Activated naive CD8-positive, alpha-beta T cell treated with anti-CD3 and anti-CD28 coated beads, Interleukin-2, amount 10 ng/mL, durations not matched to agents 7 days and 5 days (primary cell): ENCODE measurements around the gene SYNGR1. TPM values are rescaled to one million over a fixed set of nuclear protein-coding genes. Genes with fewer than 3 reads are reported as not detected.

ENCODE experiments used
- ATAC-seq: fragments of 150-1000 bp; cut with Tn5 transposase; one replicate; pipeline ENCODE4 v1.10.0; 2021; ENCODE audit warnings: low read depth, moderate library complexity
- POLR2A ChIA-PET: fragments of 350-600 bp; sonication (Branson Sonifier 250); formaldehyde crosslinking; loops from one replicate; lab custom pipeline; 2021; ENCODE audit warnings: antibody characterized with exemption; lab: Charles Lee
- DNase-seq: peaks from one replicate; pipeline ENCODE4 v3.0.0; 2021
- H3K27ac Mint-ChIP-seq: one replicate; pipeline ENCODE4 v1.8.0; 2022; ENCODE audit warnings: mild to moderate bottlenecking, mixed read lengths
- H3K27me3 Mint-ChIP-seq: one replicate; pipeline ENCODE4 v1.8.0; 2022; ENCODE audit warnings: mild to moderate bottlenecking, moderate library complexity, mixed read lengths
- H3K36me3 Mint-ChIP-seq: one replicate; pipeline ENCODE4 v1.8.0; 2021; ENCODE audit warnings: mild to moderate bottlenecking, mixed read lengths
- H3K4me1 Mint-ChIP-seq: one replicate; pipeline ENCODE4 v1.8.0; 2021; ENCODE audit warnings: mixed read lengths
- H3K4me3 Mint-ChIP-seq: one replicate; pipeline ENCODE4 v1.8.0; 2022; ENCODE audit warnings: mild to moderate bottlenecking, moderate library complexity, mixed read lengths
- H3K9me3 Mint-ChIP-seq: one replicate; pipeline ENCODE4 v1.8.0; 2021; ENCODE audit warnings: mixed read lengths
- total RNA-seq, 2 experiments: library from RNA; stranded (reverse); gene quantifications; one replicate each; pipeline ENCODE4 v1.2.3, GENCODE V29; 2021

Gene SYNGR1
- total RNA-seq, 2 experiments from 2014 or later: 27.1 to 31.6 TPM

- no peaks in the 10 kb centered on the region for H3K27me3 Mint-ChIP-seq
- no peak overlapping the region for H3K27ac Mint-ChIP-seq
- H3K9me3 Mint-ChIP-seq: peaks cover 5% of the 10 kb centered on the region
- ATAC-seq (no peak), DNase-seq (no peak)
- H3K4me3 Mint-ChIP-seq: no peak overlapping the region
- POLR2A ChIA-PET: interaction anchor here (0.6 kb wide), 1 partner anchor 152 kb away, joined by 4 read pairs; no protein-coding TSS in a partner anchor
- H3K4me1 Mint-ChIP-seq: peaks cover 7% of the 10 kb centered on the region
- peaks cover 1% of the 10 kb centered on the region for H3K36me3 Mint-ChIP-seq
These were observed 21.9 kb downstream of the SYNGR1 start for GRCh38 chr22:39371732-39372131.

- DNase-seq (no peak), ATAC-seq (no peak)
These were observed 24.4 kb downstream of the SYNGR1 start for GRCh38 chr22:39374191-39374590.

GRCh38 chr22:39374801-39375200 lies 25.0 kb downstream of the SYNGR1 start:
- Mint-ChIP-seq H3K27me3 (no peaks in the 10 kb centered on the region), H3K27ac (no peak overlapping the region), H3K4me1 (no peaks in the 10 kb centered on the region), H3K9me3 (peaks cover 5% of the 10 kb centered on the region), H3K4me3 (no peak overlapping the region), H3K36me3 (peaks cover 1% of the 10 kb centered on the region)
- ATAC-seq (no peak), DNase-seq (no peak)
- POLR2A ChIA-PET: no interaction called here

More at GRCh38 chr22:39374191-39374590, 24.4 kb downstream of the SYNGR1 start:
- Mint-ChIP-seq H3K9me3 (peaks cover 5% of the 10 kb centered on the region), H3K4me3 (no peak overlapping the region), H3K36me3 (peaks cover 1% of the 10 kb centered on the region), H3K27ac (no peak overlapping the region), H3K27me3 (no peaks in the 10 kb centered on the region), H3K4me1 (no peaks in the 10 kb centered on the region)
- POLR2A ChIA-PET: no interaction called here

GRCh38 chr22:39375646-39376045 lies 25.9 kb downstream of the SYNGR1 start:
- no peaks in the 10 kb centered on the region for H3K4me1 Mint-ChIP-seq
- H3K4me3 Mint-ChIP-seq: no peak overlapping the region
- H3K27ac Mint-ChIP-seq: no peak overlapping the region
- H3K27me3 Mint-ChIP-seq: no peaks in the 10 kb centered on the region
- peaks cover 4% of the 10 kb centered on the region for H3K9me3 Mint-ChIP-seq
- no peak for DNase-seq
- ATAC-seq: no peak
- POLR2A ChIA-PET: no interaction called here
- peaks cover 1% of the 10 kb centered on the region for H3K36me3 Mint-ChIP-seq

GRCh38 chr22:39379756-39380730 lies 30.3 kb downstream of the SYNGR1 start:
- no peaks in the 10 kb centered on the region for H3K36me3 Mint-ChIP-seq
- no peaks in the 10 kb centered on the region for H3K9me3 Mint-ChIP-seq
- DNase-seq: no peak
- POLR2A ChIA-PET: no interaction called here
- ATAC-seq: no peak
- H3K27ac Mint-ChIP-seq: no peak overlapping the region
- H3K4me3 Mint-ChIP-seq: no peak overlapping the region
- H3K27me3 Mint-ChIP-seq: no peaks in the 10 kb centered on the region
- no peaks in the 10 kb centered on the region for H3K4me1 Mint-ChIP-seq

GRCh38 chr22:39381009-39381755 lies 31.4 kb downstream of the SYNGR1 start:
- Mint-ChIP-seq H3K36me3 (no peaks in the 10 kb centered on the region), H3K27ac (no peak overlapping the region), H3K27me3 (no peaks in the 10 kb centered on the region), H3K4me3 (no peak overlapping the region), H3K4me1 (no peaks in the 10 kb centered on the region), H3K9me3 (no peaks in the 10 kb centered on the region)
- ATAC-seq (no peak), DNase-seq (no peak)
- POLR2A ChIA-PET: no interaction called here

- DNase-seq (no peak), ATAC-seq (no peak)
- POLR2A ChIA-PET: interaction anchor here (1.0 kb wide), 1 partner anchor 11 kb away, joined by 4 read pairs; no protein-coding TSS in a partner anchor
- H3K4me1 Mint-ChIP-seq: peaks cover under 1% of the 10 kb centered on the region
- H3K27ac Mint-ChIP-seq: no peak overlapping the region
- no peaks in the 10 kb centered on the region for H3K36me3 Mint-ChIP-seq
- no peaks in the 10 kb centered on the region for H3K9me3 Mint-ChIP-seq
- H3K4me3 Mint-ChIP-seq: no peak overlapping the region
- no peaks in the 10 kb centered on the region for H3K27me3 Mint-ChIP-seq
These were observed 32.1 kb downstream of the SYNGR1 start for GRCh38 chr22:39381930-39382329.

- ATAC-seq (no peak), DNase-seq (no peak)
- Mint-ChIP-seq H3K4me1 (peaks cover 5% of the 10 kb centered on the region), H3K4me3 (no peak overlapping the region), H3K27ac (no peak overlapping the region), H3K27me3 (no peaks in the 10 kb centered on the region), H3K9me3 (no peaks in the 10 kb centered on the region), H3K36me3 (no peaks in the 10 kb centered on the region)
- POLR2A ChIA-PET: interaction anchor here (1.0 kb wide), 1 partner anchor 10 kb away, joined by 4 read pairs; no protein-coding TSS in a partner anchor
These were observed 32.6 kb downstream of the SYNGR1 start for GRCh38 chr22:39382410-39382809.

- H3K4me1 Mint-ChIP-seq: peaks cover 11% of the 10 kb centered on the region
- POLR2A ChIA-PET: no interaction called here
- DNase-seq (no peak), ATAC-seq (no peak)
- no peaks in the 10 kb centered on the region for H3K36me3 Mint-ChIP-seq
- H3K9me3 Mint-ChIP-seq: no peaks in the 10 kb centered on the region
- H3K4me3 Mint-ChIP-seq: no peak overlapping the region
- H3K27ac Mint-ChIP-seq: no peak overlapping the region
- H3K27me3 Mint-ChIP-seq: no peaks in the 10 kb centered on the region
These were observed 34.2 kb downstream of the SYNGR1 start for GRCh38 chr22:39383841-39384625.

GRCh38 chr22:39384750-39385480 lies 35.1 kb downstream of the SYNGR1 start:
- POLR2A ChIA-PET: no interaction called here
- no peak overlapping the region for H3K27ac Mint-ChIP-seq

GRCh38 chr22:39388261-39389011 lies 38.6 kb downstream of the SYNGR1 start:
- Mint-ChIP-seq H3K9me3 (no peaks in the 10 kb centered on the region), H3K4me3 (peak overlapping the region; percentile 72), H3K27me3 (no peaks in the 10 kb centered on the region), H3K36me3 (no peaks in the 10 kb centered on the region), H3K27ac (peak overlapping the region; percentile 78), H3K4me1 (peaks cover 12% of the 10 kb centered on the region)
- peak; percentile 83 for DNase-seq
- POLR2A ChIA-PET: interaction anchor here (0.5 to 2.2 kb wide), 9 partner anchors 9 to 674 kb away, joined by 3 to 12 read pairs (median 6); partner anchors contain the start of genes ATF4 and RPL3
- ATAC-seq: peak; percentile 88

More at GRCh38 chr22:39384750-39385480, 35.1 kb downstream of the SYNGR1 start:
- H3K4me3 Mint-ChIP-seq: no peak overlapping the region
- peaks cover 12% of the 10 kb centered on the region for H3K4me1 Mint-ChIP-seq
- no peaks in the 10 kb centered on the region for H3K9me3 Mint-ChIP-seq
- ATAC-seq (no peak), DNase-seq (no peak)
- H3K36me3 Mint-ChIP-seq: no peaks in the 10 kb centered on the region
- H3K27me3 Mint-ChIP-seq: no peaks in the 10 kb centered on the region

GRCh38 chr22:39389420-39389819 lies 39.6 kb downstream of the SYNGR1 start:
- DNase-seq (no peak), ATAC-seq (no peak)
- Mint-ChIP-seq H3K4me1 (peaks cover 12% of the 10 kb centered on the region), H3K9me3 (no peaks in the 10 kb centered on the region), H3K27me3 (no peaks in the 10 kb centered on the region), H3K36me3 (no peaks in the 10 kb centered on the region), H3K4me3 (peak overlapping the region; percentile 72), H3K27ac (peak overlapping the region; percentile 30)
- POLR2A ChIA-PET: interaction anchor here (0.7 to 2.2 kb wide), 5 partner anchors 10 to 677 kb away, joined by 3 to 12 read pairs (median 6); partner anchors contain the start of gene ATF4
